ELR (cell line): Measurements from ENCODE around the gene NPAS3.

ENCODE experiments used
- DNase-seq: peaks from one replicate; pipeline ENCODE4 v3.0.0-alpha.2; 2015; ENCODE audit warnings: low read depth

Gene NPAS3

DNA sequence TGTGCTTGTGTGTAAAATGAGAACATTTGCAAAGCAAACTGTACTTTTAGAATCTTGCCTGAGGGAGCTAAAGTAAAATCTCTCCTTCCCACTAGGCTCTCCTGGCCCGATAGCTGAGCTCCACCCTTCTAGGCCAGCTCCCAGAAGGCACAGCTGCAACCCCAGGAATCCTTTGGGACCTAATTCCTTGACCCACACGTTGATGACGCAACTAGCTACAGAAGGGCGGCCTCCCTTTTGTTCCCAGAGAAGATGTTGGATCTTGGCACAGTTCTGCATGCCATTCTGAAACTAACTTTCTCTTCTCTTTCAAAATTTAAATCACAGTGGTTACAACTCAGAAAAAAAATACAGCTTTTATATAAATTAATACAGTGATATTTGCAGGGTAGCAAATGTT is 744.1 kb downstream of the NPAS3 start:
- no peak for DNase-seq

DNA sequence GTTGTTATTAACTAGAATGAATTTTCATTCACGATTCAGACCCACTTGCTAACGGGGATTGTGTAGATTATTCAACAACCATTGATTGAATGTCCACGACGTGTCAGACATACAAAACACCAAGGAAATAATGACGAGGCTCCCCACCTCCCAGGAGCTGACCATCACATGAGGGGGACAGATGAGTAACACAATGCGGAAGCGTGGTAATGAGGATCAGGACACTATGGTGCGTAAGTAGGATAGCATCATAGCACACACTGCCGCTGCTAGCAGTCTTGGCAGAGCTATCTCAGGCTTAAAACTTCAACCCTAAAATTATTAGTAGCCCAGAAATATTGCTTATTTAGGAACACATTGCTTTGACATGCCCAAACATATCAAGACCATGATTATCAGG is 746.3 kb downstream of the NPAS3 start:
- DNase-seq, result no peak

GRCh38 chr14:33685698-33686097 is 747.0 kb downstream of the NPAS3 start:
- no peak for DNase-seq

GRCh38 chr14:33686218-33686617 is 747.5 kb downstream of the NPAS3 start:
- DNase-seq, result peak; percentile 95

GRCh38 chr14:33686856-33687255 is 748.2 kb downstream of the NPAS3 start:
- no peak for DNase-seq

DNA sequence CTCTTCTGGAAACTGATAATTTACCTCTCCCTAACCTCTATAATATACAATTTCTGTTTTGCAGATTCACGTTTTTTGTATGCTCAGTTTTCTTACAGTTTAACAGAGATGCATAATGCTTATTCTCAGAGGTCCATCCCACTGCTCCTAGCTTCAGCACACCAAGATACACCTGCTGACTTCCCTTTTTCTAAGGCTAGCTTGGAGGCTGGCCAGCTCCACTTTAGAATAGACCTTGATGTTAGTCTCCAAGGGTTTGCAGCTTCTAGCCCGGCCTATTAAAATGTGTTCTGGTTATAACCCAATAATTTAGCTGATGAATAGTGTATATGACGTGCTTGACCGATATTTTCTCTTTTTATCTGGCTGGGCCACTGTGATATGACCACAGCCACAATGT is 751.0 kb downstream of the NPAS3 start:
- no peak for DNase-seq

DNA sequence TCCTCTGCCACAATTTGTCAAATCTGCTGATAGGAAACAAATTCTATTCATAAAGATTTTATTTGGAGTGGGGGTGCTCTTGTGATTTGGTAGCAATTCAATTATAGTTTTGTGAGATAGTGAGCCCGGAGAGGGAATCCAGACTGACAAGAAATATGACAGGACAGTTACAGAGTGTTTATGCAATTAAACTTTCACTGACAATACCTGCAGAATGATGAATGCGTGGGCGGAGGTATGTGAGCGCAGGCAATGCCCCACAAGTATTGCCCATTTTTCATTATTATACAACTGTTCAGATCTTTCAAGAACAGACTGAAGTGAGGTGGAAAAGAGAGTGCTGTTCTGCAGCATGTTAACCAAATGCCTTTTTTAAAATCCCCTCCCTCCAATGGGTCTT is 753.2 kb downstream of the NPAS3 start:
- no peak for DNase-seq

GRCh38 chr14:33692762-33693161 is 754.1 kb downstream of the NPAS3 start:
- peak; percentile 81 for DNase-seq

GRCh38 chr14:33693237-33693636 is 754.6 kb downstream of the NPAS3 start:
- peak; percentile 75 for DNase-seq

DNA sequence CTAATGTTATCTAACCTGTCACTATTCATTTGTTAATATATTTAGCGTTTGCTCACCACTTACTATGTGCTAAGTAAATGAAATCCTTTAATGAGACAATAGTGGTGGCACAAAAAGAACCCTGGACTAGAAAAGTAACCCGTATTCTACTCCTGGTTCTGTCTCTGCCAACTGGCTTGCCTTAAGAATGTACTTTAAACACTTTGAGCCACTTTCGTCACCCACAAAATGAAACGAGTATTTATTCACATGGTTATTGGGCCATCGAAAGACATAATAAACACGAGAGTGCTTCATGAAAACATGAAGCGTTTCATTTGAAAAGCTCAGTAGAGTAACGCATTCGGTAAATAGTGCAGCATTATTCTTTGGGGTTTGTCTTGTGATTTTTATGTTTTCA is 757.5 kb downstream of the NPAS3 start:
- no peak for DNase-seq

DNA sequence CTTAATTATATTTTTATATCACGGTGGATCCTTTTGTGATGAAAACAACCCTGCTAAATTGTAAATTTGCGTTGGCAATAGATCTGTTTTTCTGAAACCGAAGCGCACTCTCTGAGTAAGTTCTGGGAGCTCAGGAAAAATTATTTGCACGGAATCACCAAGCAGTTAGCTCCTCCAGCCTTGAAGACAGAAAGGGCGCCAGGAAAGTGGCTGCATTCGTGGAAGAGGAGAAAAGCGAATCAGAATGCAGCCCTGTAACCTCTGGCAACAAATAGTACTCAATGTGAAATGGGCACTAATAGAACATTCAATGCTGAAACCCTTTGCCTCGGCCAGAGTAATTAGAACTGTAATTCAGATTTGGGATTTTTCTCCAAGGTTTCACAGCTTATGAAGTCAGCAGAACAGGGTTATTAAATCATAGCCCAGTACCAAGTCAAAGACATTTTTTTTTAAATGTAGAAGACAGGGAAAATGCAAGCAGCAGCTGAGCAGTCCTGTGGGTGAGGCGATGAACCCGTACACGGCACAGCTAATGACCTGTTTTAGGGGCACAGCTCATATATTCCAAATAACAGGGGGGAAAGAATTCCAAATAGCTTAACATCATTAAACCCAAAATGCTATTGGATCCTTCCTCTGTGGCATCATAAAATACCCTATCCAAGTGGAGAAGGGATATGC is 760.8 kb downstream of the NPAS3 start:
- DNase-seq, result no peak

DNA sequence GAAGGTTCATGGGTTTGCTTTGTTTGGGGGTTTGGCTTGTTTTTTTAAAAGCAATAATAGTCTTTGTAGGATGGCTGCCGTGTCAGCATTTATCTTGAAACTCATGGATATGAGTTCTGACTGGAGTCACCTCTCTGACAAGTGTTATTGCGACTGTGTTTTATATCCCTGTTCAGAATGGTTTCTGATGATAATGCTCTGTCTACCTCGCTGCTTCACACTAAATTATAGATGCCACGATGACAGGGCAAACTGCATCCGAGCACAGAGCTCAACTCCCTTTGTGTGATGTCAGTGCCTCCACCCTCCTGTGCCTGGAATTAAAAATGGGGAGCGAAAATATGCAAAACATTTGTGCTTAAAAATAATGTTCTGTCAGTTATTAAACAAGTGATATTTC is 761.4 kb downstream of the NPAS3 start:
- DNase-seq, result no peak

DNA sequence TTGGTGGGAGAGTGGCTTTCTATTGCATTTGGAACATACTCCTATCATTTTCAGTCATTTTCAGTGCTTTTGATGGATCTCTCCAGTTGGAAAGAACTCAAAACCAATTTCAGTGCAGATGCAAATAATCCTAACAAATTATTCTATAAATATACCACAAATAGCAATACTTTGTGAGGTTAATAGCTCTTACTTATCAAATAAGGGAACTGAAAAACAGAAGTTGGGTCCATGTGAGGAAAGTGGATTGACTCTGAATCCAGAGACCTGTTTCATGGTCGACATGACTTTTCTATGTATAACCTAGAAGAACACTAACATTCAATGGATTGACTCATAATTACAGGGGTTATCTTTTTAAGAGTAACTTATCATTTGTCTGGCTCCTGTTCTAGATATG is 763.6 kb downstream of the NPAS3 start:
- DNase-seq, result no peak

DNA sequence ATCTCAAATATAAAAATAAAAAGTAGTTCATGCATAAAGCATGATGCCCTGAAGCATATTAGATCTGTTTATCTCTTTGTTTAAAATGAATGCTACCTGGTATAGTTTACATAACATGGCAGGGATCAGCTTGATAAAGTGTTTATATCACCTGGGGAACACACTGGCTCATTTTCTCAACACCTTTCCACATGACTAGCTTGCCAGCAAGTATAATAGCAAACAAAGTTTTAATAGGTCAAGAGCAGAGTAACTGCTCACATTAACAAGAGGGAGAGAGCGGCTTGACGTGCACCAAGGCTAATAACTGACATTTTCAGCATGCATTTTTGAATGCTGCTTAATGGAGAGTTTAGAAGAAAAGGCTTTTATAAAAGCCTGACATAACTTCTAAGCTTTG is 765.8 kb downstream of the NPAS3 start:
- DNase-seq, result no peak

DNA sequence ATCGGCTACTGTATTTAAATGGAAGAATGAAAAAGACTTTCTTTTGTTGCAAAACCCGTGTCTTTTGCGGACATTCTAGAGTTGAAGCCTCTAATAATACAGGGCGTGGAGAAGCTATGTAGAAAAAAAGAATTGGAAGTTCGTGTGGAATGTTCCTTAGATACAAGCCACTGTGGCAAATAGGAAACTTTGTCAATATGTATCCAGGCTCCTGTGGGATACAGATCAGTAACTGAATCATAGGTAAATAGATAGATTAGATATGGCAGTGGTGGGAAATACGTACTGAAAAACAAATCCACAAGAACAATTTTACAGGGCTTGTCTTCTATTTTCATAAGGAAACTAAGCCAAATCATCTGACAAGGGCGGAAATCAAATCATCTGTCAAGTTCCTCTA is 766.8 kb downstream of the NPAS3 start:
- no peak for DNase-seq

DNA sequence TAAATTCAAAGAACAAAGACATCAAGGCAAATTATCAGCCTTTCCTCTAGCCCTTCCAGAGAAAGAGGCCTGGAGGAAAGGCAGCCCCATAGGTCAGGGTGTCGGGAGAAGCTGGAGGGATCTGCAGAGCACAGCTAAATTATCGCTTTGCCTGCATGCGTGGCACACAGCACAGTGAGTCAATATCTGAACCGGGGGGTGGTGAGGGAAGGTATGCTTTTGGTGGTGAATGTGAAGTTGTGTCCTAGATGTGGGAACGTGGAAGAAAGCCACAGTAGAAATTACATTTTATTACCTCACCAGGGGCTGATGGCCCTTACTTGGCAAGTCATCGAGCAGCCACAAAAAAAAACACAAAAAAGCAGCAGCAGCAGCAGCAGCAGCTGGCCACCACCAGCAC is 769.0 kb downstream of the NPAS3 start:
- DNase-seq, result no peak

DNA sequence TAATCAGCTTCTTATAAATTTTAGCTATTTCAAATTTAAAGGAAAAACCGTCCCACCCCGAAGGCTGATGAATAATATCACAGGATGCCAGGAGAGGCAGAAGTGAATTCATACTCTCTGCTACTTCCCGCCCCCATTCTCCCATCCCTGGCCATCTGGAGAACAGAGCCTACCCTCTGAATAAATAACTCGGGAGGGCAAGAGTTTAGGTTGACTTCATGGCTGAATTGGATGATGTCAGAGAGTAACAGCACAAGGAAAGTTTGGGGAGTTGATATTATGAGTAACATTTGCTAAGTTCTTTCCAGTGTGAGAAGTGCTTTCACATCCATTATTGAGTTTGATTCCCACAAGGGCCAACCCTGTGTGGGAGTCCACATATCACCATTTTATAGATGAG is 770.6 kb downstream of the NPAS3 start:
- no peak for DNase-seq

DNA sequence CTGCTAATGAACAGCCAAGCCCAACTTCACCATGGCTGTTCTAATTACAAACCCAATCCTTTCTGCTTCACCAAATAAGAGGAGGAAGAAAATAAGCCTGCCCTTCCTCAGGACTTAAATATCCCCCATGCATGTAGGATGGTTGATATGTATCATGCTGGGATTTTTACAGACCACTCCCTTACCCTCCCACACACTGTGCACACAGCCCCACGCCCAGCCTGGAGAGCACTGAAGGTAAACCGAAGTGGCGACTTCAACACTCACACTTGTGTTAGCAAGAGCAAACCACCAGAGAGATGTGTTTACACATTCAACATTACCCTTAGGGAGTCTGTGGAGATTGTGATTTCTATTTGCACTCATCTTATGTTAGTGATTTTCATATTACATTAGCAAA is 771.0 kb downstream of the NPAS3 start:
- no peak for DNase-seq

DNA sequence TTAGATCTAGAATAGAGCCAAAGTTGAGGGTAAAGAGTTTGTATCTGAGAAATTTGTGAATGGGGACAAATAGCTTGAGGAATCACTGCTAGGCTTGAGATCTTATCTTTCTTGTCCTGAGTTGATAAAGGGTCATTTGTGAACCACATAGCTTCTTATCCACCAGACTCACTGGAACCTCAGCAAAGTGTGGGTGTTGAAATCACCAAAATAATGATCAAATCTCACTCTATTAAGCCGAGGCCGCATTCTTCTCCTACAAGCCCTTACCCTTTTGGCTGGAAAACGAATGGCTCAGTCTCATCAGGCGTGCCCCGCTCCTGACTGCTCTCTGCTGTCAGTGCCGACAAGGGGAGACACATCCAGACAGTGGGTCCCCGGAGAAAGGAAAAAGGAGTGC is 771.6 kb downstream of the NPAS3 start:
- no peak for DNase-seq

GRCh38 chr14:33711194-33711593 is 772.5 kb downstream of the NPAS3 start:
- no peak for DNase-seq

DNA sequence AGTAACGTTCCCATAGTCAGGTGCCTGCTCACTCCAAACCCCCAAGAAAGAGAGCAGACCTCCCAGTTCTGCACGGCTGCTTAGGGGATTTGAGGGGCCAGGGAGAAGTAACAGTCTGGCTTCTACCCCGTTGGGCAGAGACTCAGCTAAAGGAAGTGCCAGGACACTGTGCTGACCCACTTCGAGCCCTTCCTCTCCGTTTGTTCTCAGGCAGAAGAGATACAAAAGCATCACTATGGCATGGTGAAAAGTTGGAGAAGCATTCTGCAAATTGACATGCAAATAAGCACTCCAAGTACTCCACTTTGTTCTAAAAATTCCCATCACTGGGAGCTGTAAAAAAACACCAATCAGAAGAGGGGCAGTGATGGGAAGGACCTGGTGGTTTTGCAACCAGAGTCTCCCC is 773.1 kb downstream of the NPAS3 start:
- no peak for DNase-seq

- no peak for DNase-seq
Measured at GRCh38 chr14:33714527-33715226, 776.0 kb downstream of the NPAS3 start.

- no peak for DNase-seq
Measured at GRCh38 chr14:33715227-33715528, 776.5 kb downstream of the NPAS3 start.

DNA sequence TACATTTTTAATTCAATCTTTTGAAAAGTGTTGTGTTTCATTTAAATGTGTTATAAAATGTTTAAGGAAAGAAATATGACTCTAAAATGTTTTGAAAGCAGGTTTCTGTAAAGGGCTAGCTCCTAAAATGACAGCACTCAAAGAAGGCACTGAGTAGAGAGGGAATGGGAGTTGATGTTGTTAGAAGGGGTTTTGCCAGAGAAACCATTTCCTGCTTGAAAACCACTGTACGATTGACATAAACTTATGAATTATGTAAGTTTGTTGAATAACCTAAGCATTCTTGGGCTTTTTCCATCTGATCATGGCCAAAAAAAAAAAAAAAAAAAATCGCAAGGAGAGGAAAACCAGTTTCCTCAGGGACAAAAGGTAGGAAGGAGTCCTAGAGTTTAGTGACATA is 778.2 kb downstream of the NPAS3 start:
- no peak for DNase-seq
